ENCODE measurements around the gene ZNF850. TPM values are rescaled to one million over a fixed set of nuclear protein-coding genes. Genes with fewer than 3 reads are reported as not detected.

Gene ZNF850
- total RNA-seq, 1 donor from 2014 or later, result 3.3 TPM

GRCh38 chr19:36719687-36720556, 52.7 kb downstream of the ZNF850 start:
- no peak overlapping the region for H3K4me3 ChIP-seq

GRCh38 chr19:36709423-36709822, 63.2 kb downstream of the ZNF850 start:
- intact Hi-C loops (cut with DNase I), result no loop called here
- peaks cover 24% of the 10 kb centered on the region for H3K36me3 ChIP-seq
- ATAC-seq, result no peak
- TF ChIP-seq CTCF (IDR thresholded peaks at IDR 0.05), result no peak
- H3K9me3 ChIP-seq, result peaks cover 100% of the 10 kb centered on the region
- no peak for DNase-seq
- no peaks in the 10 kb centered on the region for H3K4me1 ChIP-seq
- H3K27me3 ChIP-seq (ENCODE audit: low read depth), result no peaks in the 10 kb centered on the region
- H3K27ac ChIP-seq, result no peak overlapping the region
- H3K4me3 ChIP-seq, result no peak overlapping the region

More at GRCh38 chr19:36719687-36720556, 52.7 kb downstream of the ZNF850 start:
- Histone ChIP-seq H3K36me3 (peaks cover 49% of the 10 kb centered on the region), H3K27ac (no peak overlapping the region), H3K4me1 (no peaks in the 10 kb centered on the region), H3K9me3 (peaks cover 100% of the 10 kb centered on the region), H3K27me3 (ENCODE audit: low read depth) (no peaks in the 10 kb centered on the region)
- no peak for DNase-seq
- TF ChIP-seq CTCF (IDR thresholded peaks at IDR 0.05), result no peak
- intact Hi-C loops (cut with DNase I), result no loop called here
- ATAC-seq, result no peak

GRCh38 chr19:36707134-36707533, 65.5 kb downstream of the ZNF850 start:
- Histone ChIP-seq H3K27ac (no peak overlapping the region), H3K4me3 (no peak overlapping the region), H3K9me3 (peaks cover 88% of the 10 kb centered on the region), H3K27me3 (ENCODE audit: low read depth) (no peaks in the 10 kb centered on the region), H3K4me1 (no peaks in the 10 kb centered on the region), H3K36me3 (peaks cover under 1% of the 10 kb centered on the region)
- ATAC-seq (no peak), DNase-seq (no peak)
- intact Hi-C loops (cut with DNase I), result no loop called here
- no peak for TF ChIP-seq CTCF (IDR thresholded peaks at IDR 0.05)

GRCh38 chr19:36688058-36688457, 84.5 kb downstream of the ZNF850 start:
- Histone ChIP-seq H3K36me3 (peaks cover 38% of the 10 kb centered on the region), H3K4me1 (peaks cover 14% of the 10 kb centered on the region), H3K27ac (peak overlapping the region; percentile 79), H3K27me3 (ENCODE audit: low read depth) (no peaks in the 10 kb centered on the region), H3K9me3 (peaks cover 21% of the 10 kb centered on the region), H3K4me3 (peak overlapping the region; percentile 84)
- TF ChIP-seq CTCF (IDR thresholded peaks at IDR 0.05), result no peak
- ATAC-seq, result no peak
- DNase-seq, result no peak
- intact Hi-C loops (cut with DNase I), result no loop called here

GRCh38 chr19:36687214-36688056, 85.2 kb downstream of the ZNF850 start, which contains the start of gene ZNF567:
Gene ZNF567, plus strand, starts transcription at chr19:36687612. Its CDS starts 7,256 bp downstream, at chr19:36694868.
- Histone ChIP-seq H3K4me1 (peaks cover 14% of the 10 kb centered on the region), H3K27me3 (ENCODE audit: low read depth) (no peaks in the 10 kb centered on the region), H3K4me3 (peak within 1 kb of the TSS; percentile 84), H3K36me3 (peaks cover 31% of the 10 kb centered on the region), H3K27ac (peak within 1 kb of the TSS; percentile 79), H3K9me3 (peaks cover 25% of the 10 kb centered on the region)
- ATAC-seq, result peak; percentile 99 to 100
- TF ChIP-seq CTCF (IDR thresholded peaks at IDR 0.05), result no peak
- intact Hi-C loops (cut with DNase I), result no loop called here
- peak; percentile 99 for DNase-seq
